LNCaP clone FGC (cell line): Measurements from ENCODE around the gene GUCY2D.

Source experiments
- DNase-seq: peaks from one replicate; pipeline ENCODE4 v3.0.0-alpha.2; 2011; ENCODE audit warnings: low read depth
- H3K4me3 ChIP-seq: 2 replicates; pipeline ENCODE4 v1.5.1; 2011; ENCODE audit warnings: mild to moderate bottlenecking, low read depth, low read length, control low read depth
- CTCF ChIP-seq: IDR thresholded peaks from 2 replicates; pipeline ENCODE4 v1.5.1; 2012; ENCODE audit warnings: mild to moderate bottlenecking; ENCODE audit not compliant: control insufficient read depth, insufficient read depth; ENCODE audit errors: extremely low read depth

The GUCY2D gene

DNA sequence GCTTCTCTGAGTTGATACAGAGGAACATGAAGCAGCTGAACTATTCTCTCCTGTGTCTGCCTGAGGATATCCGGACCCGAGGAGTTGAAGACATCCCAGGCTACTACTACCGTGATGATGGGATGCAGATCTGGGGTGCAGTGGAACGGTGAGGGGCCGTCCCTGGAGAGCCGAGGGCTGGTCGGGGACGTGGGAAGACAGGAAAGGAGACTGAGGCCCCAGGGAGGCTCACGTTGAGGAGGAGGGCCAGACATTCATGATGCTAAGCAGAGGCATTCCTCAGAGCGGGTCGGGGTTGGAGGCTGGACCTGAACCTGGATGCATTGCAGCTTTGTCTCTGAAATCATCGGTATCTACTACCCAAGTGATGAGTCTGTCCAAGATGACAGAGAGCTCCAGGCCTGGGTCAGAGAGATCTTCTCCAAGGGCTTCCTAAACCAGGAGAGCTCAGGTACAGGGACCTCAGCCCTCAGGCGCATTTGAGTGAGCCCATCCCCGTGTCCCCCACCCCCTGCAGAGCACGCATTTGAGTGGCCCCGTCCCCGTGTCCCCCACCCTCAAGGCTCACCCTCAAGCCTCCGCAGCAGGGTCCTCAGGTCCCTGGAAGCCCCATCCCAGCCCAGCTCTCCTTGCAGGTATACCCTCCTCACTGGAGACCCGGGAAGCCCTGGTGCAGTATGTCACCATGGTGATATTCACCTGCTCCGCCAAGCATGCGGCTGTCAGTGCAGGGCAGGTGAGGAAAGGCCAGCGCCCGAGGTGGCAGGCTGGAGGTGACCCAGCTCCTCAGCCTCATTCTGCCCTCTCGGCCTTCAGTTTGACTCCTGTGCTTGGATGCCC lies 44.7 kb downstream of the GUCY2D start:
- no peak overlapping the region for H3K4me3 ChIP-seq
- no peak for DNase-seq
- TF ChIP-seq CTCF = no peak

- TF ChIP-seq CTCF = no peak
- DNase-seq = no peak
- no peak overlapping the region for H3K4me3 ChIP-seq
These were observed 45.3 kb downstream of the GUCY2D start for GRCh38 chr17:8047769-8048110.

DNA sequence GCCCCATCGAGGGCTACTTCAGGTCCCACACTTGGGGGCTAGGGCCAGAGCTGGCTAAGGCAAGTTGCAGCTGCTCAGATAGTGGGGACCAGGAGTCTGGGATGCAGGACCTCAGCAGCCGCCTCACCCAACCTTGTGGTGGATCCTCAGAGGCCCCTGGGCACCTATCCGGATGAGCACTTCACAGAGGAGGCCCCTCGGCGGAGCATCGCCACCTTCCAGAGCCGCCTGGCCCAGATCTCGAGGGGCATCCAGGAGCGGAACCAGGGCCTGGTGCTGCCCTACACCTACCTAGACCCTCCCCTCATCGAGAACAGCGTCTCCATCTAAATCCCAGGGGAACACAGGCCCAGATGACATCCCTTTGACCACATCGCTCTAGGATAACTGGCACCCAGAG lies 45.8 kb downstream of the GUCY2D start:
- no peak for TF ChIP-seq CTCF
- no peak for DNase-seq
- no peak overlapping the region for H3K4me3 ChIP-seq

DNA sequence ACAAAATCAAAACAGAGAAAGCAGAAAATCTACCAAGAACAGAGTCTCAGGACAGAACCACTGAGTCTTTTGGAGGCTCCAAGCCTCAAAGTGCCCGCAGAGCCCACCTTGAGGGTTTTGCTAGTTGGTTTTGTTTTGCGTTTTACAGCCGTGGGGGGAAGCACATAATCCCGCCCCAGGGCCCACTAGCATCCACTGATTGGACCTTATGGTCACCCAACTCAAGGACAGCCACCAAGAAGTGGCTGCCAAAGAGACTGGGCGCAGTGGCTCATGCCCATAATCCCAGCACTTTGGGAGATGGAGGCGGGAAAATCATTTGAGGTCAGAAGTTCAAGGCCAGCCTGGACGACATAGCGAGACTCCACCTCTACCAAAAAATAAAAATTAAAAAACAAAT lies 46.3 kb downstream of the GUCY2D start:
- TF ChIP-seq CTCF = no peak
- no peak overlapping the region for H3K4me3 ChIP-seq
- no peak for DNase-seq

DNA sequence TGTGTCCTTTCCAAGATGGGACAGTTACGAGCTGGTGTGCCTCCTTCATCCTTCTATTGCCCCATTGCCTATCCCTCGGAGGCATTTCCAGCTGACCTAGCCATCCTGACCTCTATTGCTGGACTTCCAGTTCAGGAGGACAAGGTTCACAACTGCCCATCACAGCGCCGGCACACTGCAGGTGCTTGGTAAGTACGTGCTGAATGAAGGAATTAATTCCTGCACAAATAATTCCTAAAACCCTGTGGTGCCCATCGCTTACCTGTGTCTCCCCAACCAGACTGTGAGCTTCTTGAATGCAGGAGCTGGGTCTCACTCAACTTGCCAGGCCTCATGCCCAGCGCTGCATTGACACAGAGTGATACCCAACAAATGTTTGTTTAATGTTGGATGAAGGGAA lies 49.4 kb downstream of the GUCY2D start:
- H3K4me3 ChIP-seq = no peak overlapping the region
- TF ChIP-seq CTCF = no peak
- DNase-seq = no peak

DNA sequence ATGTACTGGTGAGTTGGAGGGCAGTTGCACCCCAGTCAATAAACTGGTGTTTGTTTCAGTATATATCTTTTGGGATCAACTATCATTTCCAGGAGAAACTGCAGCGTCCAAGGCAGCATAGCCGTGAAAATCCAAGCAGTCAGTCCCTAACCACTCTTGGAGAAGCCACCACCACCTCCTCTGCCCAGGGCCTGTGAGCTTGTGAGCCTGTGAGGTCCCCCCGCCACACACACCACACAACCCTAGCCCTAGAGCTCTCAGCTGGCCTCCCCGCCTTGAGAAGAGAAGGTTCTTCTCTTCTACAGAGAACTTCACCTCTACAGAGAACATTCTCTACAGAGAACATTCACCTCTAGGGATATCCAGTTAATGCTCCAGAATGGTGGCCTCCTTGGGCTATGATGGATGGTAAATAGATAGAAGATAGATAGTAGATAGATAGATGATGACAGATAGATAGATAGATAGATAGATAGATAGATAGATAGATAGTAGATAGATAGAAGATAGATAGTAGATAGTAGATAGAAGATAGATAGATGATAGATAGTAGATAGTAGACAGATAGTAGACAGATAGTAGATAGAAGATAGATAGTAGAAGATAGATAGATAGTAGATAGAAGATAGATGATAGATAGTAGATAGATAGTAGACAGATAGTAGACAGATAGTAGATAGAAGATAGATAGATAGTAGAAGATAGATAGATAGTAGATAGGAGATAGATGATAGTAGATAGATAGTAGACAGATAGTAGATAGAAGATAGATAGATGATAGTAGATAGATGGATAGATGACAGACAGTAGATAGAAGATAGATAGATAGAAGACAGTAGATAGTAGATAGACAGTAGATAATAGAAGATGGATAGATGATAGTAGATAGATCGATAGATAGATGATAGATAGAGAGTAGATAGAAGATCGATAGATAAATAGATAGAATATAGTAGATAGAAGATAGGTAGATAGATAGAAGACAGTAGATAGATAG lies 50.1 kb downstream of the GUCY2D start:
- DNase-seq = no peak
- TF ChIP-seq CTCF = no peak
- no peak overlapping the region for H3K4me3 ChIP-seq

- no peak overlapping the region for H3K4me3 ChIP-seq
- no peak for DNase-seq
- no peak for TF ChIP-seq CTCF
These were observed 51.2 kb downstream of the GUCY2D start for GRCh38 chr17:8053600-8053999.
